ENCODE results near the gene MOB4. TPM values are rescaled to one million over a fixed set of nuclear protein-coding genes. Genes with fewer than 3 reads are reported as not detected.

The MOB4 gene
- total RNA-seq, 4 donors from 2014 or later = 30.7 to 47.1 (median 38.5) TPM

GRCh38 chr2:197498235-197498936 is 17.5 kb upstream of the MOB4 start:
- 3 to 4% methylated on average over 14 of the region's 14 CpGs for WGBS, 2 donors
- intact Hi-C loops (cut with DNase I) = loop anchor here (5.0 kb wide), 1 partner anchor 46 kb away; the partner anchor contains the start of gene COQ10B
- H3K9me3 ChIP-seq = no peaks in the 10 kb centered on the region
- TF ChIP-seq CTCF (IDR thresholded peaks at IDR 0.05) (no peak), POLR2A (IDR thresholded peaks at IDR 0.05) (no peak)
- no peaks in the 10 kb centered on the region for H3K27me3 ChIP-seq
- peak overlapping the region; percentile 91 to 100 (median 98) for H3K27ac ChIP-seq
- H3K36me3 ChIP-seq = peaks cover 0 to 55% (median 15%) of the 10 kb centered on the region in 3 donors
- H3K4me1 ChIP-seq = peaks cover 0 to 61% (median 44%) of the 10 kb centered on the region in 3 donors
- no peak for DNase-seq
- peak overlapping the region; percentile 83 to 90 (median 86) for H3K4me3 ChIP-seq

GRCh38 chr2:197498937-197499593 is 16.8 kb upstream of the MOB4 start:
- WGBS, 2 donors = 0% methylated on average over 11 to 21 of the region's 46 CpGs
- Histone ChIP-seq H3K9me3 (no peaks in the 10 kb centered on the region), H3K4me1 (peaks cover 0 to 61% (median 44%) of the 10 kb centered on the region in 3 donors), H3K36me3 (peaks cover 0 to 55% (median 10%) of the 10 kb centered on the region in 3 donors), H3K27me3 (no peaks in the 10 kb centered on the region), H3K27ac (peak overlapping the region; percentile 91 to 100 (median 98)), H3K4me3 (peak overlapping the region; percentile 83 to 90 (median 86))
- TF ChIP-seq CTCF (IDR thresholded peaks at IDR 0.05) (no peak), POLR2A (IDR thresholded peaks at IDR 0.05) (peak in 1 of 4 donors; percentile 25)
- intact Hi-C loops (cut with DNase I) = loop anchor here (5.0 kb wide), 1 partner anchor 47 kb away; the partner anchor contains the start of gene COQ10B
- no peak for DNase-seq

- Histone ChIP-seq H3K9me3 (no peaks in the 10 kb centered on the region), H3K36me3 (peaks cover 0 to 55% (median 7%) of the 10 kb centered on the region in 3 donors), H3K4me1 (peaks cover 0 to 61% (median 44%) of the 10 kb centered on the region in 3 donors), H3K27ac (peak within 1 kb of the TSS; percentile 91 to 100 (median 98)), H3K27me3 (no peaks in the 10 kb centered on the region), H3K4me3 (peak within 1 kb of the TSS; percentile 83 to 90 (median 86))
- DNase-seq = peak; percentile 90
- TF ChIP-seq POLR2A (IDR thresholded peaks at IDR 0.05) (peak in 3 of 4 donors; percentile 84 to 97 (median 92)), CTCF (IDR thresholded peaks at IDR 0.05) (peak in 2 of 6 experiments; percentile 15 to 47)
- intact Hi-C loops (cut with DNase I) = loop anchor here (5.0 kb wide), 1 partner anchor 48 kb away; the partner anchor contains the start of gene COQ10B
- 0% methylated on average over 5 of the region's 104 CpGs; no CpG with 5 or more reads in 1 of the 2 donors for WGBS, 2 donors
These were observed 16.0 kb upstream of the MOB4 start, which contains the start of the genes HSPD1 and HSPE1 for GRCh38 chr2:197499594-197500502. Gene HSPD1 (minus strand): TSS chr2:197499840. CDS start chr2:197498848, 992 bp downstream. Gene HSPE1 (plus strand): TSS chr2:197500379. CDS start chr2:197500437, 58 bp downstream.

- Histone ChIP-seq H3K27ac (peak overlapping the region; percentile 91 to 100 (median 98)), H3K4me3 (peak overlapping the region; percentile 83 to 90 (median 86)), H3K9me3 (no peaks in the 10 kb centered on the region), H3K4me1 (peaks cover 0 to 57% (median 41%) of the 10 kb centered on the region in 3 donors), H3K27me3 (no peaks in the 10 kb centered on the region), H3K36me3 (peaks cover 0 to 53% (median 5%) of the 10 kb centered on the region in 3 donors)
- 1 to 2% methylated on average over 13 to 15 of the region's 30 CpGs for WGBS, 2 donors
- TF ChIP-seq CTCF (IDR thresholded peaks at IDR 0.05) = no peak
- TF ChIP-seq POLR2A (IDR thresholded peaks at IDR 0.05) = no peak
- intact Hi-C loops (cut with DNase I) = no loop called here
- no peak for DNase-seq
These were observed 15.2 kb upstream of the MOB4 start for GRCh38 chr2:197500503-197501131.

All from esophagus squamous epithelium (tissue), 5 donors.